Lung (tissue), 12 donors: Measurements from ENCODE around the gene TAS1R2. TPM values are rescaled to one million over a fixed set of nuclear protein-coding genes. Genes with fewer than 3 reads are reported as not detected.

Source experiments
- ATAC-seq: fragments of 200-7000 bp; cut with Tn5 transposase; one replicate; pipeline ENCODE4 v1.9.1; 2020; ENCODE audit warnings: moderate number of reproducible peaks; ENCODE audit not compliant: insufficient read depth, low FRiP score
- DNase-seq, 3 donors: peaks; one replicate each; pipeline ENCODE4 v3.0.0-alpha.2; 2013 to 2017
- H3K27ac ChIP-seq, 2 donors: one replicate each; pipeline ENCODE4 v1.5.1; 2013; ENCODE audit warnings: mild to moderate bottlenecking in 2 of 2, moderate library complexity in 2 of 2, control low read depth in 1 of 2, inconsistent platforms in 1 of 2, low read depth in 1 of 2, low read length in 1 of 2
- H3K27me3 ChIP-seq, 3 donors: one replicate each; pipeline ENCODE4 v1.5.1; 2013; ENCODE audit warnings: low read length in 2 of 3; ENCODE audit not compliant: control insufficient read depth in 3 of 3, insufficient read depth in 3 of 3
- H3K36me3 ChIP-seq, 4 donors: one replicate each; pipeline ENCODE4 v1.5.1; 2013; ENCODE audit warnings: low read length in 4 of 4, mild to moderate bottlenecking in 1 of 4, moderate library complexity in 1 of 4; ENCODE audit not compliant: control insufficient read depth in 4 of 4, insufficient read depth in 4 of 4
- H3K4me1 ChIP-seq, 5 donors: one replicate each; pipeline ENCODE4 v1.5.1; 2013; ENCODE audit warnings: low read length in 5 of 5, mild to moderate bottlenecking in 2 of 5, moderate library complexity in 1 of 5; ENCODE audit not compliant: control insufficient read depth in 5 of 5, insufficient read depth in 5 of 5
- H3K4me3 ChIP-seq: one replicate; pipeline ENCODE4 v1.5.1; 2013; ENCODE audit warnings: mild to moderate bottlenecking, control low read depth, moderate library complexity
- H3K9ac ChIP-seq, 2 donors: one replicate each; pipeline ENCODE4 v1.5.1; 2013; ENCODE audit warnings: low read length in 2 of 2, control low read depth in 1 of 2; ENCODE audit not compliant: insufficient read depth in 1 of 2
- H3K9me3 ChIP-seq, 4 donors: one replicate each; pipeline ENCODE4 v1.5.1; 2013; ENCODE audit warnings: low read length in 3 of 4, mild to moderate bottlenecking in 1 of 4, moderate library complexity in 1 of 4; ENCODE audit not compliant: control insufficient read depth in 4 of 4, insufficient read depth in 3 of 4
- CTCF ChIP-seq: IDR thresholded peaks from 2 replicates; pipeline ENCODE4 v1.5.1; 2012; ENCODE audit warnings: mild to moderate bottlenecking; ENCODE audit errors: control extremely low read depth, extremely low read depth
- WGBS, 2 donors: extraction: QIAGEN DNeasy Blood & Tissue Kit; methylation state at CpG; one replicate each; pipeline ENCODE4 v1.1.7; 2013; 5-methylcytosine and 5-hydroxymethylcytosine counted together
- polyA plus RNA-seq, 2 donors: library from polyadenylated mRNA; stranded (reverse); fragments of 200-250 nt; gene quantifications; one replicate each; pipeline ENCODE4 v1.2.1, GENCODE V29; 2013
- total RNA-seq, 2 donors: library from RNA; depleted of rRNA in 1 of 2; stranded (reverse); fragments of >200 nt in 1 of 2; gene quantifications; one replicate each; pipeline ENCODE4 v1.2.1, GENCODE V29; 2014 to 2021
- donor health status: control.
- donor health status: control.
- donor health status: Bipolar disorder and iron deficiency.
- donor health status: healthy.
- donor health status: DM: yes; HTN: yes; CAD: no.

Gene TAS1R2
- total and polyA plus RNA-seq, 4 donors = not detected

GRCh38 chr1:18901147-18901951 lies 41.9 kb upstream of the TAS1R2 start:
- Histone ChIP-seq H3K27ac (no peak overlapping the region), H3K36me3 (peaks cover 0 to 4% (median 2%) of the 10 kb centered on the region in 4 donors), H3K9ac (peak overlapping the region in 1 of 2 donors; percentile 82), H3K4me3 (no peak overlapping the region), H3K9me3 (no peaks in the 10 kb centered on the region), H3K4me1 (peaks cover 1 to 24% (median 5%) of the 10 kb centered on the region in 5 donors), H3K27me3 (no peaks in the 10 kb centered on the region)
- TF ChIP-seq CTCF = no peak
- WGBS, 2 donors = 43 to 49% methylated on average over 9 of the region's 9 CpGs
- no peak for DNase-seq
- ATAC-seq = no peak

GRCh38 chr1:18900303-18900841 lies 40.9 kb upstream of the TAS1R2 start:
- no peak overlapping the region for H3K27ac ChIP-seq
- 44 to 72% methylated on average over 10 of the region's 10 CpGs for WGBS, 2 donors
- no peak overlapping the region for H3K9ac ChIP-seq
- no peak for TF ChIP-seq CTCF
- H3K27me3 ChIP-seq = no peaks in the 10 kb centered on the region
- no peak overlapping the region for H3K4me3 ChIP-seq
- peaks cover 1 to 24% (median 5%) of the 10 kb centered on the region in 5 donors for H3K4me1 ChIP-seq
- peak; percentile 72 to 88 (median 82) for DNase-seq
- peaks cover 0 to 4% (median under 1%) of the 10 kb centered on the region in 4 donors for H3K36me3 ChIP-seq
- ATAC-seq = no peak
- H3K9me3 ChIP-seq = no peaks in the 10 kb centered on the region

- DNase-seq (no peak), ATAC-seq (no peak)
- Histone ChIP-seq H3K9ac (no peak overlapping the region), H3K4me1 (peaks cover 1 to 24% (median 5%) of the 10 kb centered on the region in 5 donors), H3K36me3 (peaks cover 0 to 4% (median 2%) of the 10 kb centered on the region in 4 donors), H3K27me3 (no peaks in the 10 kb centered on the region), H3K27ac (no peak overlapping the region), H3K9me3 (no peaks in the 10 kb centered on the region), H3K4me3 (no peak overlapping the region)
- WGBS, 2 donors = 71 to 78% methylated on average over 4 of the region's 4 CpGs
- TF ChIP-seq CTCF = no peak
Observed at GRCh38 chr1:18899363-18900049, 40.0 kb upstream of the TAS1R2 start.
